NCI-H1694 (cell line): ENCODE measurements around the gene B9D2.

Experiments
- DNase-seq: peaks from one replicate; lab custom pipeline; 2025; lab: John Stamatoyannopoulos, UW

The B9D2 gene

GRCh38 chr19:41309180-41310032 is 54.5 kb downstream of the B9D2 start:
- no peak for DNase-seq

GRCh38 chr19:41308450-41309179 is 55.3 kb downstream of the B9D2 start:
- peak; percentile 93 for DNase-seq

- DNase-seq, result no peak
These were observed 55.9 kb downstream of the B9D2 start for GRCh38 chr19:41307954-41308449.

- DNase-seq, result no peak
These were observed 56.7 kb downstream of the B9D2 start for GRCh38 chr19:41307090-41307875.

GRCh38 chr19:41305927-41306793 is 57.8 kb downstream of the B9D2 start:
- DNase-seq, result no peak

- no peak for DNase-seq
These were observed 59.1 kb downstream of the B9D2 start for GRCh38 chr19:41304706-41305483.
